GM12891 (cell line): Measurements from ENCODE around the gene RNF183.

Experiments
- DNase-seq: peaks from one replicate; pipeline ENCODE4 v3.0.0; 2011; ENCODE audit warnings: low spot score; ENCODE audit not compliant: insufficient read length
- FAIRE-seq: peaks from 2 replicates; lab custom pipeline; 2011; peaks lifted over from hg19 to GRCh38; lab: Jason Lieb, UNC
- PAX5 ChIP-seq: IDR thresholded peaks from 2 replicates; pipeline ENCODE4 v1.6.1; 2011; ENCODE audit warnings: low read length, moderate library complexity, mild to moderate bottlenecking; ENCODE audit not compliant: insufficient read depth, severe bottlenecking
- POLR2A ChIP-seq: IDR thresholded peaks from 2 replicates; pipeline ENCODE4 v1.6.1; 2011; ENCODE audit warnings: low read depth, low read length, control low read depth
- POLR2AphosphoS5 ChIP-seq: IDR thresholded peaks from 2 replicates; pipeline ENCODE4 v1.6.1; 2011; ENCODE audit warnings: low read depth, low read length, control low read depth
- POU2F2 ChIP-seq: IDR thresholded peaks from 2 replicates; pipeline ENCODE4 v1.6.1; 2011; ENCODE audit warnings: low read depth, mild to moderate bottlenecking, control low read depth, low read length, moderate library complexity
- SPI1 ChIP-seq: IDR thresholded peaks from 2 replicates; pipeline ENCODE4 v1.6.1; 2011; ENCODE audit warnings: low read depth, low read length, control low read depth
- TAF1 ChIP-seq: IDR thresholded peaks from 2 replicates; pipeline ENCODE4 v1.6.1; 2011; ENCODE audit warnings: low read depth, low read length, control low read depth

Gene RNF183

DNA sequence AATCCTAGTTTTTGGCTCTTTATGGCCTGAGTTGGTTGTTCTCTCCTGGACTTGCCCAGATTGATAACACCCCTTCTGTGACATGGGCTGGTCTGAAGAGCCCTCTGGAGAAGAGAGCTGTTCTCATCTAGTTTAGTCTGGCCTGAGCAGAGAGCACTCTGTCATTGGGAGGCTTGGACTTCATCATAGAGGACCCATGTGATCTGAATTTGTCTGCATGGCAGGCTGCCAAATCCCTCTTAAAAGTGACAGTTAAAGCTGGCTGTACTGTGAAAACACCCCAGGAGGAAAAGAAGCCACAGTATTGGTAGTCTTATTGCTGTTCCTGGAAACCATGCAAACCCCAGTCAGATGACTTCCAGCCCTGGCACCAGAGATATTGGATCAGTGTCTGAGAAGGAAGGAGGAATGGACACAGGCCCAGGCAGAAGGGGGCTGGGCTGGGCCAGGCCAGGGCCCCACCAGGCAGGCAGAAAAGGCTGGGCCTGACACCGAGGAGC lies 40.6 kb upstream of the RNF183 start:
- no peak for DNase-seq
- TF ChIP-seq PAX5 (no peak), SPI1 (no peak), TAF1 (no peak), POLR2A (no peak), POU2F2 (no peak), POLR2AphosphoS5 (no peak)
- no peak for FAIRE-seq

DNA sequence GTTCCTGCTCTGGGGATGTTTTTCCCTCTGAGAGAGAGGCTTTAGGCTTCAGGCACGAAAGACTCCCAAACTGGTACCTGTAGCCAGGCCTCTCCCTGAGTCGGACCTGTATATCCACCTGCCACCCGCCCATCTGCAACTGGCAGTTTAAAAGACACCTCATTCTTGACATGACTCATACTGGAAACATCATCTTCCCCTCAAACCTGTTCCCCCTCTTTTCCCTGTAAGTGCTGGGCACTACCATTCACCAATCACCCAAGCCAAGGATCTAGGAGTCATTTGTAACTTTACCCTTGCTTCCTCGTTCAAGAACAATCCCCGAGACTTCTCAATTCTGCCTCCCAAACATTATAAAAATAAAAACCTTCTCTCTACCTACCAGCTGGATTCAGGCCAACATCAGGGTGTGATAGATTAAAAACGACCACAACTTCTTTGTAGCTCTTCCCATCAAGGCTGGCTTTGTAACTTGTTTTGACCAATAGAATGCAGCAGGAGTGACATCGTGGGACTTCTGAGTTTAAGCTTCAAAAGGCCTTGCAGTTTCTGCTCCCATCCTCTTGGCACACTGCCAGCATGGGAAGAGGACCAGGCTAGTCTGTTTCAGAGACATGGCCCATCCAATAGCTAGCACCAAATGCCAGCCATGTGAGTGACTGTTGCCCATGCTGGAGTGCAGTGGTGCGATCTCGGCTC lies 38.7 kb upstream of the RNF183 start:
- DNase-seq: no peak
- FAIRE-seq: no peak
- no peak for TF ChIP-seq POLR2AphosphoS5
- no peak for TF ChIP-seq SPI1
- no peak for TF ChIP-seq PAX5
- TF ChIP-seq POU2F2: no peak
- no peak for TF ChIP-seq TAF1
- TF ChIP-seq POLR2A: no peak

- TF ChIP-seq SPI1: peak; percentile 47; the same call in 1 of the 2 replicates
- peak; percentile 80 for TF ChIP-seq TAF1
- TF ChIP-seq POU2F2: no peak
- TF ChIP-seq POLR2AphosphoS5: peak; percentile 67; the same call in 1 of the 2 replicates
- TF ChIP-seq PAX5: peak; percentile 90
- TF ChIP-seq POLR2A: peak; percentile 79
- FAIRE-seq (peak; percentile 80), DNase-seq (peak; percentile 88)
These were observed 37.0 kb upstream of the RNF183 start, which contains the start of gene WDR31 for GRCh38 chr9:113340011-113340699. Gene WDR31, minus strand, starts transcription at chr9:113340275. Its CDS starts 8,253 bp downstream, at chr9:113332022.

GRCh38 chr9:113337714-113338113 lies 34.5 kb upstream of the RNF183 start:
- FAIRE-seq: no peak
- DNase-seq: no peak
- no peak for TF ChIP-seq POLR2A
- no peak for TF ChIP-seq TAF1
- no peak for TF ChIP-seq POU2F2
- TF ChIP-seq PAX5: no peak
- no peak for TF ChIP-seq SPI1
- TF ChIP-seq POLR2AphosphoS5: no peak

- no peak for FAIRE-seq
These were observed 28.6 kb upstream of the RNF183 start for GRCh38 chr9:113331780-113332179.

GRCh38 chr9:113328045-113328782 lies 25.0 kb upstream of the RNF183 start:
- DNase-seq (no peak), FAIRE-seq (no peak)
- TF ChIP-seq TAF1: no peak
- no peak for TF ChIP-seq PAX5
- TF ChIP-seq SPI1: no peak
- no peak for TF ChIP-seq POLR2AphosphoS5
- TF ChIP-seq POLR2A: no peak
- no peak for TF ChIP-seq POU2F2

More at GRCh38 chr9:113331780-113332179, 28.6 kb upstream of the RNF183 start:
- TF ChIP-seq SPI1: no peak
- TF ChIP-seq POU2F2: no peak
- TF ChIP-seq PAX5: no peak
- no peak for TF ChIP-seq POLR2A
- TF ChIP-seq POLR2AphosphoS5: no peak
- no peak for TF ChIP-seq TAF1
- DNase-seq: no peak

- no peak for DNase-seq
- no peak for FAIRE-seq
- no peak for TF ChIP-seq POLR2AphosphoS5
- no peak for TF ChIP-seq POU2F2
- TF ChIP-seq POLR2A: no peak
- no peak for TF ChIP-seq PAX5
- TF ChIP-seq TAF1: no peak
- TF ChIP-seq SPI1: no peak
These were observed 23.1 kb upstream of the RNF183 start for GRCh38 chr9:113326230-113326629.

DNA sequence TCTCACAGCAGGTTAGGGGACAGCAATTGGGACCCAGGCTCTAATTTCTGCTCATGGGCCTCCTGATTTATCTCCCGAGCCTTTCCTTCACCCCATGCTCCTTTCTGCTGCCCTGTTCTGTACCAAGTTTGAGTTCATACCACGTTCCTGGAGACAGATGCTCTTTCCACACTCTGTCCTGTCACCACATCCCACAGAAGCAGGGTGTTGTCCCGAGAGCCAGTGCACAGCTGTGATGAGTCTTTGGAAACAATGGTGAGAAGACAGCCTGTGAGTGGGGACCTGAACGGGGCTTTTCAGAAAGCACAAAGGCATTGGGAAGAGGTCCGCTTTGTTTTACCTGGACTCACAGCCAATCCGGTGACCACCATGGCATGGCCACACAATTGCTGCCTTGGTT lies 19.5 kb upstream of the RNF183 start:
- FAIRE-seq: no peak
- no peak for TF ChIP-seq PAX5
- no peak for TF ChIP-seq POLR2AphosphoS5
- no peak for TF ChIP-seq SPI1
- TF ChIP-seq POU2F2: no peak
- no peak for TF ChIP-seq POLR2A
- no peak for TF ChIP-seq TAF1
- DNase-seq: no peak

DNA sequence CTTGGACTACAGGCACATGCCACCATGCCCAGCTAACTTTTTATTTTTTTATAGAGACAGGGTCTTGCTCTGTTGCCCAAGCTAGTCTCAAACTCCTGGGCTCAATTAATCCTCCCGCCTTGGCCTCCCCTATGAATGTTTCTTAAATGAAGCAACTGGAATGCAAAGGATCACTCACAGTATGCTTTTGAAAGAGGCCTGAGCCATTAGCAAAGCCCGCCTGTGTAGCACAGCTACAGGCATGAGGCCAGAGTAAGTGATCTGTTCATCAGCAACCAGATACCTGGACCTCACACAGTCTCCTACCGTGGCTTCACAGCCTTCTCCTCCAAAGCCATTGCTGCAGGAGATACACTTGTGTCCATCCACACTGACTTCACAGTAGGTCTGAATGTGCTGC lies 16.9 kb upstream of the RNF183 start:
- FAIRE-seq: no peak
- TF ChIP-seq TAF1 (no peak), SPI1 (no peak), PAX5 (no peak), POLR2AphosphoS5 (no peak), POU2F2 (no peak), POLR2A (no peak)

More for the DNA sequence above, 16.9 kb upstream of the RNF183 start:
- no peak for DNase-seq
